H9 (cell line): Measurements from ENCODE around the gene ABCA4. TPM values are rescaled to one million over a fixed set of nuclear protein-coding genes. Genes with fewer than 3 reads are reported as not detected.

Experiments used
- DNase-seq: peaks from one replicate; pipeline ENCODE4 v3.0.0-alpha.2; 2017
- H2AFZ ChIP-seq: one replicate; pipeline ENCODE4 v1.6.1; 2013; ENCODE audit warnings: mild to moderate bottlenecking, low read length, control low read depth, moderate library complexity
- H2AK5ac ChIP-seq: 2 replicates; pipeline ENCODE4 v1.6.1; 2013; ENCODE audit warnings: low read length, control low read depth, mixed read lengths; ENCODE audit not compliant: insufficient read length
- H2BK120ac ChIP-seq: one replicate; pipeline ENCODE4 v1.6.1; 2013; ENCODE audit warnings: low read depth, mild to moderate bottlenecking, low read length, control low read depth, inconsistent platforms; ENCODE audit not compliant: poor library complexity, severe bottlenecking
- H2BK12ac ChIP-seq: 2 replicates; pipeline ENCODE4 v1.6.1; 2013; ENCODE audit warnings: low read length, control low read depth, mixed read lengths, low read depth; ENCODE audit not compliant: insufficient read length
- H2BK15ac ChIP-seq: 2 replicates; pipeline ENCODE4 v1.6.1; 2013; ENCODE audit warnings: low read depth, low read length, control low read depth
- H2BK20ac ChIP-seq: one replicate; pipeline ENCODE4 v1.6.1; 2013; ENCODE audit warnings: low read depth, mild to moderate bottlenecking, low read length, control low read depth, inconsistent platforms; ENCODE audit not compliant: poor library complexity, severe bottlenecking
- H2BK5ac ChIP-seq: 2 replicates; pipeline ENCODE4 v1.6.1; 2013; ENCODE audit warnings: low read length, control low read depth, mixed read lengths; ENCODE audit not compliant: insufficient read length
- H3K14ac ChIP-seq: 2 replicates; pipeline ENCODE4 v1.6.1; 2013; ENCODE audit warnings: low read length, control low read depth; ENCODE audit not compliant: insufficient read depth
- H3K18ac ChIP-seq: 2 replicates; pipeline ENCODE4 v1.6.1; 2013; ENCODE audit warnings: low read depth, mild to moderate bottlenecking, mixed read lengths, low read length, control low read depth; ENCODE audit not compliant: insufficient read length
- H3K23ac ChIP-seq: 2 replicates; pipeline ENCODE4 v1.6.1; 2013; ENCODE audit warnings: low read length, control low read depth, mixed read lengths, low read depth; ENCODE audit not compliant: insufficient read length
- H3K23me2 ChIP-seq: 2 replicates; pipeline ENCODE4 v1.6.1; 2013; ENCODE audit warnings: low read depth, mild to moderate bottlenecking, mixed read lengths, low read length, control low read depth; ENCODE audit not compliant: insufficient read length, poor library complexity, severe bottlenecking
- H3K27ac ChIP-seq: 2 replicates; pipeline ENCODE4 v1.5.1; 2013; ENCODE audit warnings: low read length, control low read depth, mixed read lengths, low read depth; ENCODE audit not compliant: insufficient read length
- H3K27me3 ChIP-seq: 2 replicates; pipeline ENCODE4 v1.6.1; 2013; ENCODE audit warnings: low read length, control low read depth, inconsistent platforms; ENCODE audit not compliant: insufficient read depth
- H3K4ac ChIP-seq: 2 replicates; pipeline ENCODE4 v1.6.1; 2013; ENCODE audit warnings: low read depth, mild to moderate bottlenecking, control low read depth, inconsistent platforms, low read length, moderate library complexity
- H3K4me1 ChIP-seq: 2 replicates; pipeline ENCODE4 v1.6.1; 2013; ENCODE audit warnings: low read length, control low read depth, inconsistent platforms; ENCODE audit not compliant: insufficient read depth
- H3K4me2 ChIP-seq: 2 replicates; pipeline ENCODE4 v1.6.1; 2013; ENCODE audit warnings: low read length, control low read depth, mixed read lengths; ENCODE audit not compliant: insufficient read length, insufficient read depth
- H3K56ac ChIP-seq: 2 replicates; pipeline ENCODE4 v1.6.1; 2013; ENCODE audit warnings: low read depth, mild to moderate bottlenecking, mixed read lengths, low read length, control low read depth; ENCODE audit not compliant: insufficient read length
- H3K79me1 ChIP-seq: 2 replicates; pipeline ENCODE4 v1.6.1; 2013; ENCODE audit warnings: low read depth, mild to moderate bottlenecking, moderate library complexity, low read length, control low read depth, inconsistent platforms; ENCODE audit not compliant: insufficient read depth, poor library complexity, severe bottlenecking
- H3K79me2 ChIP-seq: 2 replicates; pipeline ENCODE4 v1.6.1; 2013; ENCODE audit warnings: low read length, control low read depth, inconsistent platforms; ENCODE audit not compliant: insufficient read depth
- H3K9ac ChIP-seq: 2 replicates; pipeline ENCODE4 v1.6.1; 2013; ENCODE audit warnings: low read length, control low read depth, mixed read lengths; ENCODE audit not compliant: insufficient read length; ENCODE audit errors: extremely low read depth
- H3K9me3 ChIP-seq: one replicate; pipeline ENCODE4 v1.6.1; 2013; ENCODE audit warnings: low read depth, low read length, inconsistent platforms; ENCODE audit not compliant: control insufficient read depth
- H3T11ph ChIP-seq: one replicate; pipeline ENCODE4 v1.6.1; 2013; ENCODE audit warnings: mild to moderate bottlenecking, low read length, control low read depth, inconsistent platforms
- H4K20me1 ChIP-seq: one replicate; pipeline ENCODE4 v1.6.1; 2013; ENCODE audit not compliant: control insufficient read depth, insufficient read length, insufficient read depth
- H4K5ac ChIP-seq: 2 replicates; pipeline ENCODE4 v1.6.1; 2013; ENCODE audit warnings: low read depth, mild to moderate bottlenecking, mixed read lengths, low read length, control low read depth; ENCODE audit not compliant: insufficient read length
- H4K8ac ChIP-seq: replicated peaks from 2 replicates; pipeline ENCODE4 v1.6.1; 2013; ENCODE audit warnings: low read length, control low read depth, mixed read lengths, low read depth; ENCODE audit not compliant: insufficient read length
- H4K91ac ChIP-seq: 2 replicates; pipeline ENCODE4 v1.6.1; 2013; ENCODE audit warnings: low read depth, mild to moderate bottlenecking, moderate library complexity, mixed read lengths, low read length, control low read depth; ENCODE audit not compliant: insufficient read length
- H3K27ac Mint-ChIP-seq, 3 experiments: 2 replicates in 2 of 3; 3 replicates in 1 of 3; pipeline ENCODE4 v1.8.0; 2020 to 2021; ENCODE audit warnings: mixed read lengths in 3 of 3, mild to moderate bottlenecking in 1 of 3, moderate library complexity in 1 of 3
- H3K27me3 Mint-ChIP-seq: 2 replicates; pipeline ENCODE4 v1.8.0; 2021; ENCODE audit warnings: low read depth, mild to moderate bottlenecking, moderate library complexity, mixed read lengths
- H3K36me3 Mint-ChIP-seq, 3 experiments: 2 replicates in 2 of 3; 3 replicates in 1 of 3; pipeline ENCODE4 v1.8.0; 2020 to 2021; ENCODE audit warnings: low read depth in 3 of 3, mixed read lengths in 3 of 3; ENCODE audit not compliant: insufficient read depth in 1 of 3
- H3K4me1 Mint-ChIP-seq, 2 experiments: 2 replicates each; pipeline ENCODE4 v1.8.0; 2020; ENCODE audit warnings: mixed read lengths in 2 of 2
- H3K4me3 Mint-ChIP-seq, 2 experiments: 2 replicates in 1 of 2; 3 replicates in 1 of 2; pipeline ENCODE4 v1.8.0; 2020 to 2021; ENCODE audit warnings: mild to moderate bottlenecking in 2 of 2, mixed read lengths in 2 of 2, moderate library complexity in 1 of 2
- H3K9me3 Mint-ChIP-seq, 2 experiments: 2 replicates in 1 of 2; 3 replicates in 1 of 2; pipeline ENCODE4 v1.8.0; 2020; ENCODE audit warnings: mild to moderate bottlenecking in 2 of 2, mixed read lengths in 2 of 2, moderate library complexity in 1 of 2
- CTCF ChIP-seq: fragments of 200-600 bp; sonication (generic); conservative IDR thresholded peaks from 3 replicates; pipeline ENCODE4 v1.8.0; 2021; ENCODE audit warnings: antibody characterized with exemption, mild to moderate bottlenecking
- WGBS: extraction: QIAGEN DNeasy Blood & Tissue Kit; methylation state at CpG from one replicate; pipeline ENCODE4 v1.1.7; 2013; ENCODE audit warnings: missing lambda C conversion rate, low lambda C conversion rate, mixed read lengths; ENCODE audit not compliant: insufficient read length; ENCODE audit errors: extremely low coverage; 5-methylcytosine and 5-hydroxymethylcytosine counted together
- total RNA-seq: library from RNA; stranded (reverse); gene quantifications from 2 replicates; pipeline ENCODE4 v1.2.1, GENCODE V29; 2021

ABCA4 gene
- total RNA-seq, 1 experiment from 2014 or later, result not detected

- Histone ChIP-seq H4K20me1 (no peaks in the 10 kb centered on the region), H3K9me3 (no peaks in the 10 kb centered on the region), H3K79me2 (no peaks in the 10 kb centered on the region), H2AK5ac (no peak overlapping the region), H4K8ac (no peak overlapping the region), H2AFZ (no peak overlapping the region), H3T11ph (no peak overlapping the region), H2BK120ac (no peak overlapping the region), H2BK12ac (no peak overlapping the region), H3K4me2 (no peak overlapping the region), H3K56ac (no peak overlapping the region), H3K79me1 (no peaks in the 10 kb centered on the region), H3K23me2 (no peaks in the 10 kb centered on the region), H3K14ac (no peak overlapping the region), H2BK15ac (no peak overlapping the region), H2BK5ac (no peak overlapping the region), H3K18ac (no peak overlapping the region), H3K27me3 (peaks cover 5% of the 10 kb centered on the region; the same call in 1 of the 2 replicates), H3K27ac (no peak overlapping the region), H4K91ac (no peak overlapping the region), H2BK20ac (no peak overlapping the region), H3K9ac (no peak overlapping the region), H3K4me1 (peaks cover 15% of the 10 kb centered on the region; the same call in 1 of the 2 replicates), H3K23ac (no peak overlapping the region), H4K5ac (no peak overlapping the region), H3K4ac (no peak overlapping the region)
- Mint-ChIP-seq H3K9me3 (no peaks in the 10 kb centered on the region; a peak in 1 of 5 replicates), H3K27ac (no peak overlapping the region; a peak in 1 of 7 replicates), H3K27me3 (peaks cover 51% of the 10 kb centered on the region), H3K36me3 (no peaks in the 10 kb centered on the region; a peak in 1 of 7 replicates), H3K4me3 (peak overlapping the region in 1 of 2 experiments; percentile 6; a peak in 1 of 5 replicates), H3K4me1 (peaks cover 52 to 54% of the 10 kb centered on the region in 2 experiments)
- no CpG with 5 or more reads among the region's 11 CpGs for WGBS
- no peak for DNase-seq
- TF ChIP-seq CTCF, result no peak
Observed at GRCh38 chr1:94119796-94120569, 965 bp downstream of the ABCA4 start.
